Heart left ventricle (tissue), 13 donors: Measurements from ENCODE around the gene FAN1.

Experiments
- CTCF ChIP-seq, 12 donors: fragments of 200-600 bp; sonication (generic) in 4 of 12; IDR thresholded peaks; one replicate each; pipeline versions ENCODE4 v1.5.0 to v1.8.0; 2018 to 2022; ENCODE audit warnings: antibody characterized with exemption in 12 of 12, mild to moderate bottlenecking in 5 of 12
- POLR2A ChIP-seq, 2 donors: fragments of 450-650 bp; IDR thresholded peaks; one replicate each; pipeline ENCODE4 v1.6.1; 2017; ENCODE audit warnings: antibody characterized with exemption in 2 of 2, mild to moderate bottlenecking in 2 of 2, moderate library complexity in 2 of 2
- donor health status: ischemic (EF 13 %, LVEDD 7.1; RV severe dilation, severe dysfunction).
- donor health status: DM: no; HTN: yes; CAD: no.
- donor health status: DM: no; HTN: no; CAD: no.
- donor health status: ischemic (EF 25% LVEDD 6.9; RV normal size, moderate dysfunction).
- donor health status: ischemic (EF 25% LVEDD 5.7; RV mildly dilated, moderate dysfunction).
- donor health status: ischemic (EF 35%, LVEDD 5.7; RV mildly dilated, moderate dysfunction).
- donor health status: nonischemic (EF 11% LVEDD 7.7; RV severe dilation, severe dysfunction).
- donor health status: DM: yes; HTN: yes; CAD: no.
- donor health status: PGD.
- donor health status: ischemic (EF 29% LVEDD 5.4; RV normal size, mild dysfunction).
- donor health status: nonischemic (EF 23%, LVEDD 6.1; RV moderate dilation, normal function).

GRCh38 chr15:30859091-30859874 is 44.4 kb upstream of the FAN1 start:
- TF ChIP-seq CTCF (IDR thresholded peaks at IDR 0.05) (peak; percentile 33 to 64 (median 52)), POLR2A (IDR thresholded peaks at IDR 0.05) (no peak)
